ENCODE results near the gene HS3ST3B1.

Gene HS3ST3B1

DNA sequence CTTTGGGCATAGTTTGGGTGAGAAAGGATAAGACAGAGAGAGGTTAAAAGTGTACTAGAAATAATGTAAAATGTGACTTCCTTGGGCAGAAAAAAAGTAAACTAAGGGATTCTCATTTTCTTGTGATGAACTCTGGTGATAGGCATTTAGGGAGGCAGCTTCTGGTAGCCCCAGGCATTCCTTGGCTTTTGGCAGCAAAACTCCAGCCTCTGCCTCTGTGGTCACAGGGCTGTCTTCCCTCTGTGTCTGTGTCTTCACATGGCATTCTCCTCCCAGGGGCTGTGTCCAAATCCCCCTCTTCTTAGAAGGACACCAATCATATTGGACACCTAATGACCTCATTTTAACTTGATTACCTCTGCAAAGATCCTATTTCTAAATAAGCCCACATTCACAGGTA is 54.7 kb downstream of the HS3ST3B1 start:
- DNase-seq (ENCODE audit: low read depth): no peak

DNA sequence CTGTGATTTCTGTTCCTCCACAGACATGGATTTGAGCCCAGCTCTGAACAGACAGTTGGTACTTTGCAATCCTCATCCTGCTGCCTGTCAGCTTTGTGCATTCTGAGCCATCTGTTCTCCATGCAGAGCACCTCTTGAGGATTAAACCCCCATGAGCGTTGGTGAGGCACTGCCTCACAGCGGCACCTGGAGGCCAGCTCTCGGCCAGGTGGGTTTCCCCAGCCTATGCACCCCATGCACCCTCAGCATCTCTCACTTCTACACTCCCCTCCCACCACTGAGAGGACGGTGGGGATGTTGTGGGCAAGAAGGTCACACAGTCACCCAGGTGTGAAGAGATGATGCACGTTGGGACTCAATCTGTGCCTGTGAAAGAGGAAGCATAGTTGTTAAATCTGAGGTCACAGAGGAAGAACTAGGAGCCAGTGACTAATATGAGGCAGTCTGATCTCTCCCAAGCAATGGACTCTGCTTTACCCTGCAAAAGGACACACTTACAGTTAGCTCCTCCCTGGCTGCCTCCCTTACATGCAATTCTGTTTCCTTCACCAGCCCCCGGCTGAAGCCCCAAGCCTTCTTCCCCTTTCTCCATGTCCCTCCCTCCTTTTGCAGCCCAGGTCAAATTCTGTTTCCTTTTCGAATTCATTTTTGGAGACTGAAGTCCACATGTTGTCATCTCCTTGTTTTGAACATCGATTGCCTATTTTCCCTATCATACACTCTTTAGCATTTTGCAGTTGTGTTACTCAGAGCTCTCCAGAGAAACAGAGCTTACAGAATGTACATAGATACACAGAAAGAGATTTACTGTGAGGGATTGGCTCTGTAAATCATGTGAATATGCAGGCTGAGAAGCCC is 58.5 kb downstream of the HS3ST3B1 start:
- peak; percentile 9 for DNase-seq (ENCODE audit: low read depth)

- DNase-seq (ENCODE audit: low read depth): no peak
These were observed 60.0 kb downstream of the HS3ST3B1 start for GRCh38 chr17:14360856-14361255.

GRCh38 chr17:14361470-14361869 is 60.6 kb downstream of the HS3ST3B1 start:
- no peak for DNase-seq (ENCODE audit: low read depth)

DNA sequence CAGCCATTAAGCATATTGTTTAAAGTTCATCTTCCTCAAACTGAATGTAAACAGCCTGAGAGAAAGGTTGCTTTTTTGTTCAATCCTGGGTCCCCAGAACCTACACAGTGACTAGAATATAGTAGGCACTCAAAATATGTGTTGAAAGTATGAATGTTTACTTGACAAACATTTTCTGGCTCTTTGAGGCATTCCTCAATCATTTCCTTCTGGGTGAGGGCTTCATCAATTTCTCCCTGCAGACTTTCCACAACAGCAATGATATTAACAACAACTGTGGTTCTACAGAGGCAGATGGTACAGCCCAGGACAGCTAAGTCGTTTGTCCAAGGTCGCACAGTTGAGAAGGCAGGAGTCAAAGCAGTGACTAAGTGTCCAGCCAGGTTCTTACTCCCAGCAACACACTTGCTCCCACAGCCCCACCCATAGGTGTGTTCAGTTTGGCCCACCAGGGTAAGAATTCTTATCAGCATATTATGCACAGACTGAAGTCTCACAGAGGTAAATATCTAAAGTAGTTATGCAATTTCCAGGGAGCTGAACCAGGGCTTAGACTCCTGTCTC is 61.1 kb downstream of the HS3ST3B1 start:
- no peak for DNase-seq (ENCODE audit: low read depth)

- DNase-seq (ENCODE audit: low read depth): no peak
These were observed 65.3 kb downstream of the HS3ST3B1 start for GRCh38 chr17:14366199-14366598.

DNA sequence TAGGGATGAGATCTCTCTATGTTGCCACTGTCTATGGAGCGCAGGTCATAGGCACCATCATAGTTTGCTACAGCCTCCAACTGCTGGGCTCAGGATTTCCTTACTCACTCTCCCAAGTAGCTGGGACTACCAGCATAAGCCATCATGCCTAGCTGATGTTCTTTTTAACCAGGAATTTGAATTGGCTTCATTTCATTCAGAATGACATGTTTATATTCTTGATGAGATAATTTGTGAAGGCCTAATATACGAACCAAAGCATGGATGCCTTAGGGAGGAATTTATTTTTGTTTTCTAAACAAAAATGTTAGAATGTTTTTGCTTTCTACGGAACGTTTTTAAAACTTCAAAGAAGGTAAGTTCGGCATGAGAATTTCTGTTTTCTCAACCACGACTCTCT is 71.6 kb downstream of the HS3ST3B1 start:
- DNase-seq (ENCODE audit: low read depth): no peak

- DNase-seq (ENCODE audit: low read depth): no peak
These were observed 72.2 kb downstream of the HS3ST3B1 start for GRCh38 chr17:14372905-14373613.

DNA sequence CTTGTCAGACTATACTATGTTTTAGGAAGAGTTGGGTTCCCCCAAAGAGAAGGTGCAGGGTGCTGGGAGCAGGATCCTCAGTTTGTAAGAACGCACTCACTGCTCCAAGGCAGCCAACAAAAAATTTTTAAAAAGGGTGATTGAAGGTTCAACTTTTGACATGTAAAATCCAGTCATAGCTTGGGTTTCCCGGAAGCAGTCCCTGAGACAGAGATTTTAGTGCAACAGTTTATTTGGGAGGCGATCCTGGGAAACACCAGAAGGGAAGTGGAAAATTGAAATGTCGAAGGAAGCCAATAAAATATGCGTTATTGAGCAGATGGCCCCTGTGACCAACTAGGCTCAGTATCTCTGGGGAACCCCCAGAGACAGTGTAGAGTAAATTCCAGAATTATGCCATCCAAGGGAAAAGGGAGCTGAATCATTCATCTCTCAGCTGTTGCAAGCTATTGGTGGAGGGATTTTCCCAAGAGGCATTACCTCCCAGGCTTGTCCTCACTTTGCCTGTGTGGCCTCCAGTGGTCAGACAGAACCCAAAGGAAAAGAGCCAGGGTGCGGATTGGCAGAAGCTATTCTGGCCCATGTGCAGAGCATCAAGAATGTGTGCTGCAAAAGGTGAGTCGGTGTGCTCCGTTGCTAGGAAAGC is 72.9 kb downstream of the HS3ST3B1 start:
- no peak for DNase-seq (ENCODE audit: low read depth)

DNA sequence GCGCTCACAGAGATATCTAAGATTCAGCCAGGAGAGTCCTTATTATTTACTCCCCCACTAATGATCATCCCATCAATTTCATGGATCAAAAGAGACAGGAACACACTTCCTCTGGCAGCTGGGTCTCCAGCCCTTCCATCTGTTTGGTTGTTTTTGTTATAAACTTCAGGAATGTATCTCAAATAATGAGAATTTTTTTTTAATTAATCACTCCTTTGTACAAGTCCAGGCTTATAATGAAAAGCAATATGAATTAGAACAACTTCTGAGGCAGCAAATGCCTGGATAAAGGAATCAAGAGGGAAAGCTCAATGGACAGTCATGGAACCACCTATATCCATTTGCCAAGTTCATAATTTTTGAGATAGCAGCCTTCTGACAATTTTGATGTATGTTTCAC is 73.4 kb downstream of the HS3ST3B1 start:
- no peak for DNase-seq (ENCODE audit: low read depth)

DNA sequence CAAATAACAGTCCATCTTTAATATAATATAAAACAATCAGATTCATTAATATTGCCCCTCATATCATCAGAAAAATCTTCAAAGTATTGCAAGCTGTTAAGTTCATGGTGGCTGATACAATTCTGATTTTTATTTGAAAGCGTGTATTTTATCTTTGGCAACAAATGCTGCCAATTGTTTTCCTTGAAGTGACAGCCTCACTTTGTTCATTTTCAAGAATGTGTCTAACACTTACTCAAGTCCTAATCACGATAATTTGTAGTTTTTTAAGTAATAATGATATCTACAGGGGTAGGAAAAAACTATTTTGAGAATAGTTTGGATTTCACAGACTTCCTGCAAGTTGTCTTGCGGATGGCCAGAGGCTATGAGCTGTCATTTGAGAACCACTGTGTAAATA is 75.8 kb downstream of the HS3ST3B1 start:
- DNase-seq (ENCODE audit: low read depth): no peak

DNA sequence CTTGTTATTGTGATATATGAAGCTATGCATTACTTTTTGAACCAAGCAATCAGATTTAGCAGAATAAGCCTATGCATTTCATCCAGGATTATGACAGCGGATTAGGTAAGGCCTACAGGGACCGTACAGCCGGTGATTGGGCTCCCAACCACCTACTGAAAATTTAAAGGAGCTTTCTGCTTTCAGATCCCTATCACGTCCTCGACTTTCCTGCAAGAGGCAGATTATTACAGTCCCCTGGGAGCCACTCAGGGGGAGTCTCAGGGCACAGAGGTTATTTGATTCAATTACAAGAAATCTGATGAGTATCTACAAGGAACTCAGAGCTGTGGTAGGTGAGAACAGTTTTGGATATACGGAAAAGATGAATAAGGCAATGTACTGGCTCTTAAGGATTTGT is 80.7 kb downstream of the HS3ST3B1 start:
- no peak for DNase-seq (ENCODE audit: low read depth)

GRCh38 chr17:14387036-14387435 is 86.2 kb downstream of the HS3ST3B1 start:
- DNase-seq (ENCODE audit: low read depth): no peak

GRCh38 chr17:14389681-14390080 is 88.8 kb downstream of the HS3ST3B1 start:
- DNase-seq (ENCODE audit: low read depth): no peak

DNA sequence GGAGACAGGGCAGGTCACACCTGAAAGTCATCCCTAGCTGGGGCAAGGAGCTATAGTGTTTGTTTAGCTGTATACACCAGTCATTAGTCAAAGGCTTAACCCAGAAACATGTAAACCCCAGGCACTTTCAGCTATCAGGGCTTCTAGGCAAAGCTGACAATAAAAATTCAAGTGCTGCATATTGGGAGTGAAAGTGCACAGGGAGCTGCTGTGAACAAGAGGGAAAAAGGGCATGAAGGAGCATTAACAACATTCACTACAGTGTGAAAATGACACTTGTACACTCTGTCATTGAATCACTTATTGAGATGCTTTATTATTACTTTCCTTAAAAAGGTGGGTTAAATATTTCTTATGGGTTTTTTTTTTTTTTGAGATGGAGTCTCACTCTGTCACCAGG is 92.8 kb downstream of the HS3ST3B1 start:
- no peak for DNase-seq (ENCODE audit: low read depth)

DNA sequence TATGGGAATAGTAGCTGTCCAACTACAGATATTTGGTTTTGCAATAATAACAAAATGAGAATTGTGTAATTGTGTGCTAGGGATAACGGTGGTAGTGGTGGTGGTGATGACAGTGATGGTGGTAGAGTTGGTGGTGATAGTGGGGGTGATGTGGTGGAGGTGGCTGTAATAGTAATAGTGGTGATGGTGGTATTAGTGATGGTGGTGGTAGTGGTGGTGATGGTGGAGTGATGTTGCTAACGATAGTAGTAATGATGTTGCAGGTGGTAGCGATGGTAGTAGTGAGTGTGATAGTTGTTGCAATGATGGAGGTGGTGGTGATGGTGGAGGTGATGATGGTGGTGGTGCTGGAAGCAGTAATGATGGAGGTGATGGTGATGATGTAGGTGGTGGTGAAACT is 94.4 kb downstream of the HS3ST3B1 start:
- no peak for DNase-seq (ENCODE audit: low read depth)

DNA sequence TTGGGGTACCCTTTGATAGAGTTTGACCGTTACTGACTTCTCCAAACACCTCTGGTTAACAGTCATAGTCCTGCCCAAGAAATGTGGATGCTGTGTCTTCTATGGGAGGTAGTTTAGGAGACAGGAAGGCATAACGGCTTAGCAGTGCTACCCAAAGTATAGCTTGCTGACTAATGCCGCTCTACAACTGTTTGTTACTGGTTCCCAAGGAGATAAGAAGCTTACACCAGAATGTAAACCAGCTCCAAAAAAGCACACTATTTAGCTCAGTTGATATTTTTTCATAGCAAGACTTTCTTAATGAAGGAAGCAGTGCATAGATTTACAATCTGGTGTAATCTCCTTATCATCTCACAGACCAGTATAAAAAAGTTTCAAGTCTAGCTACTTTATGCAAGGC is 95.7 kb downstream of the HS3ST3B1 start:
- DNase-seq (ENCODE audit: low read depth): no peak

DNA sequence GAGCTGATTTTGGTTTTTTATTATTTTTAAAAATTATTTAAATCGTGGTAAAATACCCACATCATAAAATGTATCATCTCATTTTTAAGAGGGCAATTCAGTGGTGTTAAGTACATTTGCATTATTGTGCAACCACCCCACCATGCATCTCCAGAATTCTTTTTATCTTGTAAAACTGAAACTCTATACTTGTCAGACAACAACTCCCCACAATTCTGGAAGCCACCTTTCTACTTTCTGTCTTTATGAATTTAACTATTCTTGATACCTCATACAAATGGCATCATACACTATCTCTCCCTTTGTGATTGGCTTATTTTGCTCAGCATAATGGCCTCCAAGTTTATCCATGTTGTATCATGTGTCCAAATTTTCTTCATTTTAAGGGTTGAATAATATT is 97.9 kb downstream of the HS3ST3B1 start:
- no peak for DNase-seq (ENCODE audit: low read depth)
